GM12891 (cell line): Measurements from ENCODE around the gene EXOC6.

Source experiments
- POLR2A ChIP-seq: IDR thresholded peaks from 2 replicates; pipeline ENCODE4 v1.6.1; 2011; ENCODE audit warnings: low read depth, low read length, control low read depth
- POLR2AphosphoS5 ChIP-seq: IDR thresholded peaks from 2 replicates; pipeline ENCODE4 v1.6.1; 2011; ENCODE audit warnings: low read depth, low read length, control low read depth

- no peak for TF ChIP-seq POLR2A
- no peak for TF ChIP-seq POLR2AphosphoS5
Measured at GRCh38 chr10:92907280-92907679, 59.0 kb downstream of the EXOC6 start.
